H9 (cell line): ENCODE results near the gene ZFPM1. TPM values are rescaled to one million over a fixed set of nuclear protein-coding genes. Genes with fewer than 3 reads are reported as not detected.

Experiments
- DNase-seq: peaks from one replicate; pipeline ENCODE4 v3.0.0-alpha.2; 2017
- H2AFZ ChIP-seq: one replicate; pipeline ENCODE4 v1.6.1; 2013; ENCODE audit warnings: mild to moderate bottlenecking, low read length, control low read depth, moderate library complexity
- H2AK5ac ChIP-seq: 2 replicates; pipeline ENCODE4 v1.6.1; 2013; ENCODE audit warnings: low read length, control low read depth, mixed read lengths; ENCODE audit not compliant: insufficient read length
- H2BK120ac ChIP-seq: one replicate; pipeline ENCODE4 v1.6.1; 2013; ENCODE audit warnings: low read depth, mild to moderate bottlenecking, low read length, control low read depth, inconsistent platforms; ENCODE audit not compliant: poor library complexity, severe bottlenecking
- H2BK12ac ChIP-seq: 2 replicates; pipeline ENCODE4 v1.6.1; 2013; ENCODE audit warnings: low read length, control low read depth, mixed read lengths, low read depth; ENCODE audit not compliant: insufficient read length
- H2BK15ac ChIP-seq: 2 replicates; pipeline ENCODE4 v1.6.1; 2013; ENCODE audit warnings: low read depth, low read length, control low read depth
- H2BK20ac ChIP-seq: one replicate; pipeline ENCODE4 v1.6.1; 2013; ENCODE audit warnings: low read depth, mild to moderate bottlenecking, low read length, control low read depth, inconsistent platforms; ENCODE audit not compliant: poor library complexity, severe bottlenecking
- H2BK5ac ChIP-seq: 2 replicates; pipeline ENCODE4 v1.6.1; 2013; ENCODE audit warnings: low read length, control low read depth, mixed read lengths; ENCODE audit not compliant: insufficient read length
- H3K14ac ChIP-seq: 2 replicates; pipeline ENCODE4 v1.6.1; 2013; ENCODE audit warnings: low read length, control low read depth; ENCODE audit not compliant: insufficient read depth
- H3K18ac ChIP-seq: 2 replicates; pipeline ENCODE4 v1.6.1; 2013; ENCODE audit warnings: low read depth, mild to moderate bottlenecking, mixed read lengths, low read length, control low read depth; ENCODE audit not compliant: insufficient read length
- H3K23ac ChIP-seq: 2 replicates; pipeline ENCODE4 v1.6.1; 2013; ENCODE audit warnings: low read length, control low read depth, mixed read lengths, low read depth; ENCODE audit not compliant: insufficient read length
- H3K23me2 ChIP-seq: 2 replicates; pipeline ENCODE4 v1.6.1; 2013; ENCODE audit warnings: low read depth, mild to moderate bottlenecking, mixed read lengths, low read length, control low read depth; ENCODE audit not compliant: insufficient read length, poor library complexity, severe bottlenecking
- H3K27ac ChIP-seq: 2 replicates; pipeline ENCODE4 v1.5.1; 2013; ENCODE audit warnings: low read length, control low read depth, mixed read lengths, low read depth; ENCODE audit not compliant: insufficient read length
- H3K27me3 ChIP-seq: 2 replicates; pipeline ENCODE4 v1.6.1; 2013; ENCODE audit warnings: low read length, control low read depth, inconsistent platforms; ENCODE audit not compliant: insufficient read depth
- H3K4ac ChIP-seq: 2 replicates; pipeline ENCODE4 v1.6.1; 2013; ENCODE audit warnings: low read depth, mild to moderate bottlenecking, control low read depth, inconsistent platforms, low read length, moderate library complexity
- H3K4me1 ChIP-seq: 2 replicates; pipeline ENCODE4 v1.6.1; 2013; ENCODE audit warnings: low read length, control low read depth, inconsistent platforms; ENCODE audit not compliant: insufficient read depth
- H3K4me2 ChIP-seq: 2 replicates; pipeline ENCODE4 v1.6.1; 2013; ENCODE audit warnings: low read length, control low read depth, mixed read lengths; ENCODE audit not compliant: insufficient read length, insufficient read depth
- H3K56ac ChIP-seq: 2 replicates; pipeline ENCODE4 v1.6.1; 2013; ENCODE audit warnings: low read depth, mild to moderate bottlenecking, mixed read lengths, low read length, control low read depth; ENCODE audit not compliant: insufficient read length
- H3K79me1 ChIP-seq: 2 replicates; pipeline ENCODE4 v1.6.1; 2013; ENCODE audit warnings: low read depth, mild to moderate bottlenecking, moderate library complexity, low read length, control low read depth, inconsistent platforms; ENCODE audit not compliant: insufficient read depth, poor library complexity, severe bottlenecking
- H3K79me2 ChIP-seq: 2 replicates; pipeline ENCODE4 v1.6.1; 2013; ENCODE audit warnings: low read length, control low read depth, inconsistent platforms; ENCODE audit not compliant: insufficient read depth
- H3K9ac ChIP-seq: 2 replicates; pipeline ENCODE4 v1.6.1; 2013; ENCODE audit warnings: low read length, control low read depth, mixed read lengths; ENCODE audit not compliant: insufficient read length; ENCODE audit errors: extremely low read depth
- H3K9me3 ChIP-seq: one replicate; pipeline ENCODE4 v1.6.1; 2013; ENCODE audit warnings: low read depth, low read length, inconsistent platforms; ENCODE audit not compliant: control insufficient read depth
- H3T11ph ChIP-seq: one replicate; pipeline ENCODE4 v1.6.1; 2013; ENCODE audit warnings: mild to moderate bottlenecking, low read length, control low read depth, inconsistent platforms
- H4K20me1 ChIP-seq: one replicate; pipeline ENCODE4 v1.6.1; 2013; ENCODE audit not compliant: control insufficient read depth, insufficient read length, insufficient read depth
- H4K5ac ChIP-seq: 2 replicates; pipeline ENCODE4 v1.6.1; 2013; ENCODE audit warnings: low read depth, mild to moderate bottlenecking, mixed read lengths, low read length, control low read depth; ENCODE audit not compliant: insufficient read length
- H4K8ac ChIP-seq: replicated peaks from 2 replicates; pipeline ENCODE4 v1.6.1; 2013; ENCODE audit warnings: low read length, control low read depth, mixed read lengths, low read depth; ENCODE audit not compliant: insufficient read length
- H4K91ac ChIP-seq: 2 replicates; pipeline ENCODE4 v1.6.1; 2013; ENCODE audit warnings: low read depth, mild to moderate bottlenecking, moderate library complexity, mixed read lengths, low read length, control low read depth; ENCODE audit not compliant: insufficient read length
- H3K27ac Mint-ChIP-seq, 3 experiments: 2 replicates in 2 of 3; 3 replicates in 1 of 3; pipeline ENCODE4 v1.8.0; 2020 to 2021; ENCODE audit warnings: mixed read lengths in 3 of 3, mild to moderate bottlenecking in 1 of 3, moderate library complexity in 1 of 3
- H3K27me3 Mint-ChIP-seq: 2 replicates; pipeline ENCODE4 v1.8.0; 2021; ENCODE audit warnings: low read depth, mild to moderate bottlenecking, moderate library complexity, mixed read lengths
- H3K36me3 Mint-ChIP-seq, 3 experiments: 2 replicates in 2 of 3; 3 replicates in 1 of 3; pipeline ENCODE4 v1.8.0; 2020 to 2021; ENCODE audit warnings: low read depth in 3 of 3, mixed read lengths in 3 of 3; ENCODE audit not compliant: insufficient read depth in 1 of 3
- H3K4me1 Mint-ChIP-seq, 2 experiments: 2 replicates each; pipeline ENCODE4 v1.8.0; 2020; ENCODE audit warnings: mixed read lengths in 2 of 2
- H3K4me3 Mint-ChIP-seq, 2 experiments: 2 replicates in 1 of 2; 3 replicates in 1 of 2; pipeline ENCODE4 v1.8.0; 2020 to 2021; ENCODE audit warnings: mild to moderate bottlenecking in 2 of 2, mixed read lengths in 2 of 2, moderate library complexity in 1 of 2
- H3K9me3 Mint-ChIP-seq, 2 experiments: 2 replicates in 1 of 2; 3 replicates in 1 of 2; pipeline ENCODE4 v1.8.0; 2020; ENCODE audit warnings: mild to moderate bottlenecking in 2 of 2, mixed read lengths in 2 of 2, moderate library complexity in 1 of 2
- CTCF ChIP-seq: fragments of 200-600 bp; sonication (generic); conservative IDR thresholded peaks from 3 replicates; pipeline ENCODE4 v1.8.0; 2021; ENCODE audit warnings: antibody characterized with exemption, mild to moderate bottlenecking
- WGBS: extraction: QIAGEN DNeasy Blood & Tissue Kit; methylation state at CpG from one replicate; pipeline ENCODE4 v1.1.7; 2013; ENCODE audit warnings: missing lambda C conversion rate, low lambda C conversion rate, mixed read lengths; ENCODE audit not compliant: insufficient read length; ENCODE audit errors: extremely low coverage; 5-methylcytosine and 5-hydroxymethylcytosine counted together
- total RNA-seq: library from RNA; stranded (reverse); gene quantifications from 2 replicates; pipeline ENCODE4 v1.2.1, GENCODE V29; 2021

ZFPM1 gene
- total RNA-seq, 1 experiment from 2014 or later: 3.6 TPM

GRCh38 chr16:88452482-88453216, 431 bp upstream of the ZFPM1 start:
- peak overlapping the region; percentile 74 to 82 for H3K4me3 Mint-ChIP-seq
- H3K27me3 Mint-ChIP-seq: peaks cover 74% of the 10 kb centered on the region
- H3K4me1 Mint-ChIP-seq: peaks cover 6 to 19% of the 10 kb centered on the region in 2 experiments; a peak in 3 of 4 replicates
- H2BK20ac ChIP-seq: no peak overlapping the region
- no peaks in the 10 kb centered on the region for H3K4me1 ChIP-seq
- no peak overlapping the region for H3K4me2 ChIP-seq
- H2AK5ac ChIP-seq: no peak overlapping the region
- H4K91ac ChIP-seq: no peak overlapping the region
- H3K18ac ChIP-seq: no peak overlapping the region
- no peak overlapping the region for H2BK15ac ChIP-seq
- no peak overlapping the region for H3K23ac ChIP-seq
- H3K9me3 ChIP-seq: no peaks in the 10 kb centered on the region
- H3K14ac ChIP-seq: 0 out of 2 replicates have a peak overlapping the region, but pooled peaks have one; percentile 78
- H3K27ac ChIP-seq: no peak overlapping the region
- H3K4ac ChIP-seq: no peak overlapping the region
- peak; percentile 96 for DNase-seq
- no peaks in the 10 kb centered on the region; a peak in 1 of 5 replicates for H3K9me3 Mint-ChIP-seq
- no peaks in the 10 kb centered on the region for H3K36me3 Mint-ChIP-seq
- H3K23me2 ChIP-seq: peaks cover 9% of the 10 kb centered on the region
- H2BK5ac ChIP-seq: no peak overlapping the region
- H4K5ac ChIP-seq: no peak overlapping the region
- no peak overlapping the region for H2BK12ac ChIP-seq
- no CpG with 5 or more reads among the region's 72 CpGs for WGBS
- H3K27me3 ChIP-seq: peaks cover 34% of the 10 kb centered on the region
- H3K27ac Mint-ChIP-seq: peak overlapping the region in 1 of 3 experiments; percentile 63; a peak in 1 of 7 replicates
- no peak overlapping the region for H4K8ac ChIP-seq
- H2BK120ac ChIP-seq: no peak overlapping the region
- TF ChIP-seq CTCF: no peak
- no peak overlapping the region for H2AFZ ChIP-seq
- H3K9ac ChIP-seq: no peak overlapping the region
- no peak overlapping the region for H3T11ph ChIP-seq
- no peaks in the 10 kb centered on the region for H3K79me1 ChIP-seq
- H3K79me2 ChIP-seq: no peaks in the 10 kb centered on the region
- H4K20me1 ChIP-seq: no peaks in the 10 kb centered on the region
- H3K56ac ChIP-seq: no peak overlapping the region
